Parathyroid adenoma (tissue), 2 donors: Measurements from ENCODE around the gene HPSE.

Experiments used
- H2AFZ ChIP-seq: fragments of 300-600 bp; sonication (generic); one replicate; pipeline ENCODE4 v1.7.0; 2017; ENCODE audit warnings: antibody characterized with exemption, mild to moderate bottlenecking
- H3K27ac ChIP-seq: fragments of 300-600 bp; sonication (generic); one replicate; pipeline ENCODE4 v1.7.0; 2017
- H3K27me3 ChIP-seq: fragments of 300-600 bp; sonication (generic); one replicate; pipeline ENCODE4 v1.7.0; 2017; ENCODE audit warnings: low read length; ENCODE audit not compliant: control insufficient read depth, insufficient read depth
- H3K36me3 ChIP-seq: fragments of 300-600 bp; sonication (generic); one replicate; pipeline ENCODE4 v1.7.0; 2017; ENCODE audit warnings: low read length; ENCODE audit not compliant: control insufficient read depth, insufficient read depth
- H3K4me1 ChIP-seq: fragments of 300-600 bp; sonication (generic); one replicate; pipeline ENCODE4 v1.7.0; 2017; ENCODE audit warnings: control low read depth
- H3K4me2 ChIP-seq: fragments of 300-600 bp; sonication (generic); one replicate; pipeline ENCODE4 v1.7.0; 2017; ENCODE audit warnings: low read length
- H3K4me3 ChIP-seq: fragments of 300-600 bp; sonication (generic); one replicate; pipeline ENCODE4 v1.7.0; 2017; ENCODE audit warnings: low read depth, low read length
- H3K79me2 ChIP-seq: fragments of 300-600 bp; sonication (generic); one replicate; pipeline ENCODE4 v1.7.0; 2017; ENCODE audit warnings: control low read depth
- H3K9ac ChIP-seq: fragments of 300-600 bp; sonication (generic); one replicate; pipeline ENCODE4 v1.7.0; 2017; ENCODE audit warnings: mild to moderate bottlenecking
- H3K9me3 ChIP-seq: fragments of 300-600 bp; sonication (generic); one replicate; pipeline ENCODE4 v1.7.0; 2017; ENCODE audit warnings: low read length; ENCODE audit not compliant: control insufficient read depth
- TF ChIP-seq, protein P1 (sequence below): fragments of 300-600 bp; sonication (generic); IDR thresholded peaks from one replicate; pipeline ENCODE4 v1.7.0; 2017; ENCODE audit warnings: antibody characterized with exemption, mild to moderate bottlenecking
- donor health status: primary hyperparathyroidism.

The HPSE gene

DNA sequence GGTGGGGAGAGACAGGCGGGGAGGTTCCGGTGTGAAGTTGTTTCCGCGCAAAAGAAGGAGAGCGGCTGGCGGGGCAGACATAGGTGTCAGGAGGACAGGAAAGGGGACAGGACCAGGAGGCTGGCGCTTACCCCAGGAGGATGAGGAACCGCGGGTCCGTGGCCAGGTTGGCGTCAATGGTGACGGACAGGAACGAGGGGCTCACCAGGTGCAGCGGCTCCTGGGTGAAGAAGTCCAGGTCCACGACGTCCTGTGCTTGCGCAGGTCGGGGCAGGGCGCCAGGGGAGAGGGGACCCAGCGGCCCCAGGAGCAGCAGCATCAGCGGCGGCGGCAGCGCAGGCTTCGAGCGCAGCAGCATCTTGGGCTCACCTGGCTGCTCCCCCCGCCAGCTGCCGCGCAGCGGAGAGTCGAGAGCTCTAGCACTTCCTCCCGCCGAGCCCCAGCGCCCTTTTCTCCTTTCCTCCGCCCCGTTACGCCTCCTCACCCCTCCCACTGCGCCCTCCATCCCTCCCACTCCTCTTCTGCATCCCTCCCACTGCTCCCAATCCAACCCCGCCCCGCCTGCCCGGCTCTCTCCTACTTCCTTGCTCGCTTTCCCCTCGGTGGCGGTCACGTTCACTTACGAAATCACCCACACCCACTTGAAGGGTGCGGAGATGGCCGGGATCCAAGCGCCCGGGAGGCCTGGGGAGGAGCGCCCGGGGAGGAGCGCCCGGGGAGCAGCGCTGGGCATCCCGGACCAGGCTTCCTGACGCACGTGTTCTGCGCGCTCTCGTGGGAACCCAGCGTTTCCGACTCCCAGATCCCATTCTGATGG lies at the start of gene HPSE:
TSS of gene HPSE (minus strand) at position 424 of the 817 bp plus-strand sequence. CDS start at position 358, 66 bp downstream.
- no peaks in the 10 kb centered on the region for H3K27me3 ChIP-seq
- H2AFZ ChIP-seq, result peak within 1 kb of the TSS; percentile 78
- no peaks in the 10 kb centered on the region for H3K4me1 ChIP-seq
- TF ChIP-seq, protein P1, sequence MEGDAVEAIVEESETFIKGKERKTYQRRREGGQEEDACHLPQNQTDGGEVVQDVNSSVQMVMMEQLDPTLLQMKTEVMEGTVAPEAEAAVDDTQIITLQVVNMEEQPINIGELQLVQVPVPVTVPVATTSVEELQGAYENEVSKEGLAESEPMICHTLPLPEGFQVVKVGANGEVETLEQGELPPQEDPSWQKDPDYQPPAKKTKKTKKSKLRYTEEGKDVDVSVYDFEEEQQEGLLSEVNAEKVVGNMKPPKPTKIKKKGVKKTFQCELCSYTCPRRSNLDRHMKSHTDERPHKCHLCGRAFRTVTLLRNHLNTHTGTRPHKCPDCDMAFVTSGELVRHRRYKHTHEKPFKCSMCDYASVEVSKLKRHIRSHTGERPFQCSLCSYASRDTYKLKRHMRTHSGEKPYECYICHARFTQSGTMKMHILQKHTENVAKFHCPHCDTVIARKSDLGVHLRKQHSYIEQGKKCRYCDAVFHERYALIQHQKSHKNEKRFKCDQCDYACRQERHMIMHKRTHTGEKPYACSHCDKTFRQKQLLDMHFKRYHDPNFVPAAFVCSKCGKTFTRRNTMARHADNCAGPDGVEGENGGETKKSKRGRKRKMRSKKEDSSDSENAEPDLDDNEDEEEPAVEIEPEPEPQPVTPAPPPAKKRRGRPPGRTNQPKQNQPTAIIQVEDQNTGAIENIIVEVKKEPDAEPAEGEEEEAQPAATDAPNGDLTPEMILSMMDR, result no peak
- no peaks in the 10 kb centered on the region for H3K9me3 ChIP-seq
- no peaks in the 10 kb centered on the region for H3K79me2 ChIP-seq
- H3K9ac ChIP-seq, result no peak within 1 kb of the TSS
- H3K4me3 ChIP-seq, result peak within 1 kb of the TSS; percentile 43
- no peaks in the 10 kb centered on the region for H3K36me3 ChIP-seq
- no peak within 1 kb of the TSS for H3K27ac ChIP-seq
- peak within 1 kb of the TSS; percentile 79 for H3K4me2 ChIP-seq

DNA sequence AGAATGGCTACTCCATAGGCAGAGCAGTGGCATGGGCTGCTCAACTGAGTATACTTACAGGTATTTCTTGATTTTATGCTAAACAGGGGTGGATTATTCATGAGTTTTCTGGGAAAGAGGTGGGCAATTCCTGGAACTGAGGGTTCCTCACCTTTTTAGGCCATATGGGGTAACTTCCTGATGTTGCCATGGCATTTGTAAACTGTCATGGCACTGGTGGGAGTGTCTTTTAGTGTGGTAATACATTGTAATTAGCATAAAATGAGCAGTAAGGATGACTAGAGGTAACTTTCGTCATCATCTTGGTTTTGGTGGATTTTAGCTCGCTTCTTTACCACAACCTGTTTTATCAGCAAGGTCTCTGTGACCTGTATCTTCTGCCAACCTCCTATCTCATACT lies 48.2 kb upstream of the HPSE start:
- H3K36me3 ChIP-seq, result no peaks in the 10 kb centered on the region
- no peaks in the 10 kb centered on the region for H3K9me3 ChIP-seq
- no peak overlapping the region for H2AFZ ChIP-seq
- H3K4me1 ChIP-seq, result no peaks in the 10 kb centered on the region
- H3K4me3 ChIP-seq, result no peak overlapping the region
- no peak overlapping the region for H3K9ac ChIP-seq
- H3K4me2 ChIP-seq, result no peak overlapping the region
- H3K27me3 ChIP-seq, result no peaks in the 10 kb centered on the region
- H3K79me2 ChIP-seq, result no peaks in the 10 kb centered on the region
- TF ChIP-seq, protein P1, result no peak
- H3K27ac ChIP-seq, result no peak overlapping the region

DNA sequence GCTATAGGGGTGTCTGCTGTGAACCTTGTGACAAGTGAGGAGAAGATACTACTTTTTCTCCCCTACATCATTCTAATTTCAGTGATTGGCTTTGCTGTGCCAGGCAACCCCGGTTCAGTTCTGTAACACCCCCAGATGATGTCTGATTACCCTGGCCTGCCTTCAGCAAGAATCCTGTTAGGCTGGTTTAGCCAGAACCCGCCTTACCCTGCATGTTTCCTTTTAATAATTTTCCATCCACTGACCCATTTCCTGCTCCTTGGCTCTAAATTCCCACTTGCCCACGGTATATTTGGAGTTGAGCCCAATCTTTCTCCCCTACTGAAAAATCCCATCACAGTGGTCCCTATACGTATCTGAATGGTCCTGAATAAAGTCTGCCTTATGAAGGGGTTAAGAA lies 46.5 kb upstream of the HPSE start:
- H3K27me3 ChIP-seq, result no peaks in the 10 kb centered on the region
- H3K9ac ChIP-seq, result no peak overlapping the region
- no peak overlapping the region for H2AFZ ChIP-seq
- H3K4me2 ChIP-seq, result no peak overlapping the region
- H3K27ac ChIP-seq, result no peak overlapping the region
- no peak overlapping the region for H3K4me3 ChIP-seq
- no peaks in the 10 kb centered on the region for H3K79me2 ChIP-seq
- no peaks in the 10 kb centered on the region for H3K4me1 ChIP-seq
- no peaks in the 10 kb centered on the region for H3K36me3 ChIP-seq
- TF ChIP-seq, protein P1, result no peak
- no peaks in the 10 kb centered on the region for H3K9me3 ChIP-seq

DNA sequence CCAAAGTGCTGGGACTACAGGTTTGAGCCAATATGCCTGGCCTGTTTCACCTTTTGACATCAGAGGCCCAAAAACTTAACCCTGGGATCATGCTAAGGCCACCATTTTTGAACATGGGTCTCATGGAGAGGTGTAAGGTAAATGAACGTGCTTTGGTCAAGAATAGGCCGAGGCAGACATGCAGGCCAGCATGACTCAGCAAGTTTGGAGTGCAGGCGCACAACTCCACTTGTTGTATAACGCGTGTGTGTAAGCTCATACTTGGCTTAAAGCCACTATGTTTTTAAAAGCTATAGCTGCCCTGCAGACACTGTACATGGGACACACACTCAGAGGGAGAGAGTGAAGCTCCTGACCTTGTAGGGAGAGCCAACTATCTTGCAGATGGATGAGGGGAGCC lies 43.8 kb upstream of the HPSE start:
- Histone ChIP-seq H3K27ac (no peak overlapping the region), H3K4me2 (no peak overlapping the region), H3K36me3 (no peaks in the 10 kb centered on the region), H2AFZ (no peak overlapping the region), H3K4me1 (no peaks in the 10 kb centered on the region), H3K27me3 (no peaks in the 10 kb centered on the region), H3K79me2 (no peaks in the 10 kb centered on the region), H3K4me3 (no peak overlapping the region), H3K9me3 (no peaks in the 10 kb centered on the region), H3K9ac (no peak overlapping the region)
- TF ChIP-seq, protein P1, result no peak

DNA sequence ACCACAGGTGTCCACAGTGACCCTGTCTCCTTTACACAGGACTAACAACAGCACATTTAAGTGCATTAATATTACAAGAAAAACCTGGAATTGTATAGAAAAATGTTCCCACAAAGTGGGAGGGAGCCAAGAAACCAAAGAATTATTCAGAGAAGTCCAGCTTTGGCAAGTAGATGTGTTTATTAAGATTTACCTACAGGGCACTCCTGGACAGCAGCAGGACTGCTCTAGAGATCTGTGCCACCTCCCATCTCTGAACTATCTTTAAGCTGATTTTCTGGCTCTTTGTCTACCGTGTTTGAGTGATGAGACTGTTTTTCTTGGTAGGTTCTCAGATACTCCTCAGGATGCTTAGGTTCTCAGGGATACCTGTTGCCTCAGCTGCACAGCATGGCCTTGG lies 38.3 kb upstream of the HPSE start:
- Histone ChIP-seq H2AFZ (no peak overlapping the region), H3K27me3 (no peaks in the 10 kb centered on the region), H3K9me3 (no peaks in the 10 kb centered on the region), H3K36me3 (no peaks in the 10 kb centered on the region), H3K4me3 (no peak overlapping the region), H3K9ac (no peak overlapping the region), H3K79me2 (no peaks in the 10 kb centered on the region), H3K4me2 (no peak overlapping the region), H3K4me1 (no peaks in the 10 kb centered on the region), H3K27ac (no peak overlapping the region)
- TF ChIP-seq, protein P1, result no peak
